ENCODE results near the gene CFAP91. TPM values are rescaled to one million over a fixed set of nuclear protein-coding genes. Genes with fewer than 3 reads are reported as not detected.

Gene CFAP91
- total RNA-seq, 1 donor from 2014 or later = 19.0 TPM

DNA sequence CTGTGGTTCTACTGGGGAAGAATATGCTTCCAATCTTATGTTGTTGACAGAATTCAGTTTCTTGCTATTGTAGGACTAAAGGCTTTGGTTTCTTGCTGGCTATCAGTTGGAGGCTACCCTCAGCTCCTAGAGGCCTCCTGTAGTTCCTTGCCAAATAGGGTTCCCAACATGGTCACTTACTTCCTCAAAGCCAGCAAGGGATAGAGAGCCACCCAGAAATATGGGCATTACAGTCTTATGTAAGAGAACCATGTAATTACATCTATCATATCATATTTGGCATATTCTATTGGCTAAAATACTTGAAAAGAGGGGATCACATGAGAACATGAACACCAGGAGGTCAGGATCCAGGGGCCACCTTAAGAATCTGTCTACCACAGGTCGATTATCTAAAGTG, 19.4 kb upstream of the CFAP91 start:
- Mint-ChIP-seq H3K9me3 (peaks cover 6% of the 10 kb centered on the region), H3K27ac (no peak overlapping the region), H3K27me3 (peaks cover 3% of the 10 kb centered on the region), H3K36me3 (no peaks in the 10 kb centered on the region), H3K4me3 (no peak overlapping the region), H3K4me1 (ENCODE audit: unreplicated experiment) (no peaks in the 10 kb centered on the region)
- no peak for DNase-seq (ENCODE audit: extremely low spot score, unreplicated experiment)
- TF ChIP-seq, protein P1, sequence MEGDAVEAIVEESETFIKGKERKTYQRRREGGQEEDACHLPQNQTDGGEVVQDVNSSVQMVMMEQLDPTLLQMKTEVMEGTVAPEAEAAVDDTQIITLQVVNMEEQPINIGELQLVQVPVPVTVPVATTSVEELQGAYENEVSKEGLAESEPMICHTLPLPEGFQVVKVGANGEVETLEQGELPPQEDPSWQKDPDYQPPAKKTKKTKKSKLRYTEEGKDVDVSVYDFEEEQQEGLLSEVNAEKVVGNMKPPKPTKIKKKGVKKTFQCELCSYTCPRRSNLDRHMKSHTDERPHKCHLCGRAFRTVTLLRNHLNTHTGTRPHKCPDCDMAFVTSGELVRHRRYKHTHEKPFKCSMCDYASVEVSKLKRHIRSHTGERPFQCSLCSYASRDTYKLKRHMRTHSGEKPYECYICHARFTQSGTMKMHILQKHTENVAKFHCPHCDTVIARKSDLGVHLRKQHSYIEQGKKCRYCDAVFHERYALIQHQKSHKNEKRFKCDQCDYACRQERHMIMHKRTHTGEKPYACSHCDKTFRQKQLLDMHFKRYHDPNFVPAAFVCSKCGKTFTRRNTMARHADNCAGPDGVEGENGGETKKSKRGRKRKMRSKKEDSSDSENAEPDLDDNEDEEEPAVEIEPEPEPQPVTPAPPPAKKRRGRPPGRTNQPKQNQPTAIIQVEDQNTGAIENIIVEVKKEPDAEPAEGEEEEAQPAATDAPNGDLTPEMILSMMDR (conservative IDR thresholded peaks at IDR 0.05) = no peak

DNA sequence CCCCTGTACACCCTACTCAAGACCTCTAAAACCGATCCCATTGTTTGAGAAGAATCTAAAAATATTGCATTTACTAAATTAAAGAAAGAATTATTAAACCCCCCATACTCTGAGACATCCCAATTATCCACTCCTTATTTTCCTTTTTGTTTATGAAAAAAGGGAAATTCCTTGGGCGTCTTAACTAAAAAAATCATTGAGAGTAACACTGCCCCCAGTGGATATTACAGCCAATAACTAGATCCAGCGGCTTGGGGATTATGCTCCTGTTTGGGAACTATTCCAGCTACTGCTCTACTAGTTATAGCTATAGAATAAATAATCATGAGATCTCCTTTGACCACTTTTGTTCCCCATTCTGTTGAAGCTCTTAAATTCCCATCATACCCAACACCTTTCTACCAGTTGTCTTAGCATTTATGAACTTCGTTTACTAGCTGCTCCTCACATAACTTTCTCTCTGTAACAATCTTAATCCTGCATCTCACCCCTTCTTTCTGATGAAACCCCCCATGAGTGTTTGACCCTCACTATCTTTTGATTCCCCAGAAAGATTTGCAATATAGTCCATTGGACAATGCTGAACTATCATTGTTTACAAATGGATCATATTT, 12.7 kb upstream of the CFAP91 start:
- DNase-seq (ENCODE audit: extremely low spot score, unreplicated experiment) = no peak
- no peaks in the 10 kb centered on the region for H3K36me3 Mint-ChIP-seq
- no peak overlapping the region for H3K4me3 Mint-ChIP-seq
- H3K27ac Mint-ChIP-seq = no peak overlapping the region
- peaks cover 6% of the 10 kb centered on the region for H3K9me3 Mint-ChIP-seq
- TF ChIP-seq, protein P1 (conservative IDR thresholded peaks at IDR 0.05) = peak; percentile 77
- H3K4me1 Mint-ChIP-seq (ENCODE audit: unreplicated experiment) = no peaks in the 10 kb centered on the region
- H3K27me3 Mint-ChIP-seq = peaks cover 10% of the 10 kb centered on the region

DNA sequence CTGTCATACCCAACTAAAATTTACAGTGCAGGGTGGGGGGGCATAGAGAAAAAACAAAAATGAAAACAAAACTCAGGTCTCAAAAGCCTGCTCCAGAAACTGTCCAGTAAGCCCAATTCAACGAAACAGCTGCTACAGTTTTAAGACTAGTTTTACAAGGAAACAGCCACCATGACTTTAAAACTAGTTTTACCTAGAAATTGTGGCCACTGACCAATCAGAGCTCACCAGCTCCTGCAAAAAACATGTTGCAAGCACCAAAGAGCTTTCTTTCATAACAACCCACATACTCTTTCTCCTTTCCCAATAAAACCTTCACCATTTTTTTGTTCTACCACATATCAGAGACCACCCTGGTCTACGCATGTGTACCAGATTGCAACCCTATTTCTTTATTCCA, 7.3 kb upstream of the CFAP91 start:
- DNase-seq (ENCODE audit: extremely low spot score, unreplicated experiment) = no peak
- H3K27me3 Mint-ChIP-seq = no peaks in the 10 kb centered on the region
- H3K27ac Mint-ChIP-seq = no peak overlapping the region
- H3K9me3 Mint-ChIP-seq = no peaks in the 10 kb centered on the region
- no peaks in the 10 kb centered on the region for H3K4me1 Mint-ChIP-seq (ENCODE audit: unreplicated experiment)
- TF ChIP-seq, protein P1 (conservative IDR thresholded peaks at IDR 0.05) = no peak
- H3K4me3 Mint-ChIP-seq = no peak overlapping the region
- no peaks in the 10 kb centered on the region for H3K36me3 Mint-ChIP-seq

DNA sequence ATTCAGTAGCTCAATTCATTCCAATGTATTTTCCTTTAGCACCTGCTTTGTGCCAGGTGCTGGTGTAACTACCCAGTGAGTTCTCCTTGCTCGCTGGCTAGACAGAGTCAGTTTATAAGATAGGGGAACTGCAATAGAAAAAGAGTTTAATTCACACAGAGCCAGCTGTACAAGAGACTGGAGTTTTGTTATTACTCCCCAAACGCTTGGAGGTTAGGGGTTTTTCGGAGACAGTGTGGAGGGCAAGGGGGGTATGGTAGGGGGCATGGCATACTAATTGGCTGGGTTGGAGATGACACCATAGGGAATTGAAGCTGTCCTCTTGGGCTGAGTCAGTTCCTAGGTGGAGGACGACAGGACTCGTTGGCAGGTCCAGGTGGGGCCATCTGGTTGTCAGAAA, 5.4 kb upstream of the CFAP91 start:
- DNase-seq (ENCODE audit: extremely low spot score, unreplicated experiment) = no peak
- Mint-ChIP-seq H3K36me3 (no peaks in the 10 kb centered on the region), H3K4me1 (ENCODE audit: unreplicated experiment) (no peaks in the 10 kb centered on the region), H3K9me3 (no peaks in the 10 kb centered on the region), H3K27me3 (no peaks in the 10 kb centered on the region), H3K4me3 (no peak overlapping the region), H3K27ac (no peak overlapping the region)
- TF ChIP-seq, protein P1 (conservative IDR thresholded peaks at IDR 0.05) = no peak

DNA sequence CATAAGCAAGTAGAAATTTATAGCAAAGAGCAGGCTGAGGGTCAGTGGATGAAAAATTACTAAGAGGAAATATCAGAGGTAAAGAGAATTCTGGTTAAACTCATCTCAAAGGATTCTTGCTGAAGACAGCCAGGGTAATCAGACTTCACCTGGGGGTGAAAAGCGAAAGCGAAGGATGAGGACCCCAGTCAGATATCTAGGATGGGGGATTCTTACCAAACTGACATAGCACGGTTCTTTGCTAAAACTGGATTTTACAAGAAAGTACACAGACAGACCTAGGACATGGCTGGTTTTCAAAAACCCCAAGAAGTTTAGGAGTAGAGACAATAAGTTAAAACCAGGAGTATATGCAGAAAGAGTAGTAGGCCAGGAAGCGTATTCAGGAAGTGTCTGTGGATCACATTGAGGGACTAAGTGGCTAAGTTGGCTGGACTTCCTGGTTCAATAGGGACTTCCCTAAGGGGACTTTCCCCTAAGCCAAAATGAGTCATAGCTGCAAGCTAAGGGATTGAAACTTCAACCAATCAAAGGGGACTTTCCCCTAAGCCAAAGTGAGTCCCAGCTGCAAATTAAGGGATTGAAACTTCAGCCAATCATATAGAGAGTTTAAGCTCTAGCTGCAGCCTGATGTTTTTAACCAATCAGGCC, 2.4 kb upstream of the CFAP91 start:
- TF ChIP-seq, protein P1 (conservative IDR thresholded peaks at IDR 0.05) = no peak
- Mint-ChIP-seq H3K4me3 (no peak overlapping the region), H3K9me3 (no peaks in the 10 kb centered on the region), H3K27me3 (peaks cover 6% of the 10 kb centered on the region), H3K27ac (no peak overlapping the region), H3K36me3 (no peaks in the 10 kb centered on the region), H3K4me1 (ENCODE audit: unreplicated experiment) (peaks cover 7% of the 10 kb centered on the region)
- no peak for DNase-seq (ENCODE audit: extremely low spot score, unreplicated experiment)

All from type B pancreatic cell (in vitro differentiated cells).